ENCODE measurements around the gene FBXO34. TPM values are rescaled to one million over a fixed set of nuclear protein-coding genes. Genes with fewer than 3 reads are reported as not detected.

The FBXO34 gene
- total and polyA plus RNA-seq, 10 of the 15 experiments (the other 5 are each of a cell fraction or from before 2014, with no cell fraction given): 5.6 to 22.8 (median 17.6) TPM

DNA sequence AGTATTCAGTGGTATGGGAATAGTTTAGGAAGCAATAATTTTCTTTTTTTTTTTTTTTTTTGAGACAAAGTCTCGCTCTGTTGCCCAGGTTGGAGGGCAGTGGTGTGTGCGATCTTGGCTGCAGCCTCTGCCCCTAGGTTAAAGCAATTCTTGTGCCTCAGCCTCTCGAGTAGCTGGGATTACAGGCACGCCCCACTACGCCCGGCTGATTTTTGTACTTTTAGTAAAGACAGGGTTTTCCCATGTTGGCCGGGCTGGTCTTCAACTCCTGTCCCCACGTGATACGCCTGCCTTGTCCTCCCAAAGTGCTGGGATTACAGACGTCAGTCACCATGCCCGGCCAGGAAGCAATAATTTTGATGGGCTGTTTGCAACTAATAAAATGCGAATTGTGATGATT lies 78.3 kb downstream of the FBXO34 start (continued):
- TF ChIP-seq, protein P1, sequence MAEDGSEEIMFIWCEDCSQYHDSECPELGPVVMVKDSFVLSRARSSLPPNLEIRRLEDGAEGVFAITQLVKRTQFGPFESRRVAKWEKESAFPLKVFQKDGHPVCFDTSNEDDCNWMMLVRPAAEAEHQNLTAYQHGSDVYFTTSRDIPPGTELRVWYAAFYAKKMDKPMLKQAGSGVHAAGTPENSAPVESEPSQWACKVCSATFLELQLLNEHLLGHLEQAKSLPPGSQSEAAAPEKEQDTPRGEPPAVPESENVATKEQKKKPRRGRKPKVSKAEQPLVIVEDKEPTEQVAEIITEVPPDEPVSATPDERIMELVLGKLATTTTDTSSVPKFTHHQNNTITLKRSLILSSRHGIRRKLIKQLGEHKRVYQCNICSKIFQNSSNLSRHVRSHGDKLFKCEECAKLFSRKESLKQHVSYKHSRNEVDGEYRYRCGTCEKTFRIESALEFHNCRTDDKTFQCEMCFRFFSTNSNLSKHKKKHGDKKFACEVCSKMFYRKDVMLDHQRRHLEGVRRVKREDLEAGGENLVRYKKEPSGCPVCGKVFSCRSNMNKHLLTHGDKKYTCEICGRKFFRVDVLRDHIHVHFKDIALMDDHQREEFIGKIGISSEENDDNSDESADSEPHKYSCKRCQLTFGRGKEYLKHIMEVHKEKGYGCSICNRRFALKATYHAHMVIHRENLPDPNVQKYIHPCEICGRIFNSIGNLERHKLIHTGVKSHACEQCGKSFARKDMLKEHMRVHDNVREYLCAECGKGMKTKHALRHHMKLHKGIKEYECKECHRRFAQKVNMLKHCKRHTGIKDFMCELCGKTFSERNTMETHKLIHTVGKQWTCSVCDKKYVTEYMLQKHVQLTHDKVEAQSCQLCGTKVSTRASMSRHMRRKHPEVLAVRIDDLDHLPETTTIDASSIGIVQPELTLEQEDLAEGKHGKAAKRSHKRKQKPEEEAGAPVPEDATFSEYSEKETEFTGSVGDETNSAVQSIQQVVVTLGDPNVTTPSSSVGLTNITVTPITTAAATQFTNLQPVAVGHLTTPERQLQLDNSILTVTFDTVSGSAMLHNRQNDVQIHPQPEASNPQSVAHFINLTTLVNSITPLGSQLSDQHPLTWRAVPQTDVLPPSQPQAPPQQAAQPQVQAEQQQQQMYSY (CRISPR knock-in tag; IDR thresholded peaks at IDR 0.05): no peak
- TF ChIP-seq BCL11A (IDR thresholded peaks at IDR 0.05; ENCODE audit: low read depth, low read length): no peak
- TF ChIP-seq MTA2 (IDR thresholded peaks at IDR 0.05; ENCODE audit: low read depth): no peak
- TF ChIP-seq SMAD1 (IDR thresholded peaks at IDR 0.05; ENCODE audit: low read depth, partially characterized antibody): no peak

DNA sequence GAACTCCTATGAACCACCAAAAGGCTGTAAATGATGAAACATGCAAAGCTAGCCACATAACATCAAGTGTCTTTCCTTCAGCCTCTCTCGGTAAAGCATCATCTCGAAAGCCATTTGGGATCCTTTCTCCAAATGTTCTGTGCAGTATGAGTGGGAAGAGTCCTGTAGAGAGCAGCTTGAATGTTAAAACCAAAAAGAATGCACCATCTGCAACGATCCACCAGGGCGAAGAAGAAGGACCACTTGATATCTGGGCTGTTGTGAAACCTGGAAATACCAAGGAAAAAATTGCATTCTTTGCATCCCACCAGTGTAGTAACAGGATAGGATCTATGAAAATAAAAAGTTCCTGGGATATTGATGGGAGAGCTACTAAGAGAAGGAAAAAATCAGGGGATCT lies 79.2 kb downstream of the FBXO34 start:
- in situ Hi-C loops (cut with MboI) (loop anchor here (5.0 kb wide), 1 partner anchor 78 kb away; the partner anchor contains the start of gene FBXO34), intact Hi-C loops (cut with micrococcal nuclease; ENCODE audit: unreplicated experiment) (no loop called here)
- no peaks in the 10 kb centered on the region for H4K20me1 ChIP-seq (ENCODE audit: control insufficient read depth, insufficient read depth)
- H3K36me3 ChIP-seq (ENCODE audit: control insufficient read depth in 2 of 2, insufficient read depth in 2 of 2, low read length in 1 of 2): peaks cover 7 to 16% of the 10 kb centered on the region in 2 experiments
- WGBS (ENCODE audit: insufficient coverage, insufficient replicate concordance, low lambda C conversion rate, missing lambda C conversion rate): 97% methylated on average over 4 of the region's 4 CpGs
- H3K27ac ChIP-seq (ENCODE audit: control insufficient read depth, insufficient read depth): no peak overlapping the region
- H3K79me2 ChIP-seq (ENCODE audit: control insufficient read depth, insufficient read depth, low read length): peaks cover 2% of the 10 kb centered on the region
- H3K4me1 ChIP-seq (ENCODE audit: control insufficient read depth, insufficient read depth, low read length): peaks cover 11% of the 10 kb centered on the region
- H3K27me3 ChIP-seq (replicated peaks in 1 of 2; ENCODE audit: control insufficient read depth in 2 of 2, insufficient read depth in 2 of 2, low read length in 1 of 2): no peaks in the 10 kb centered on the region
- ChIA-PET SMC1A (ENCODE audit: uncharacterized antibody, unreplicated experiment) (interaction anchor here (0.5 to 12.7 kb wide), 10 partner anchors 11 to 146 kb away, joined by 3 to 161 read pairs (median 4); partner anchors contain the start of gene FBXO34), POLR2A (interaction anchor here (0.6 to 1.6 kb wide), 2 partner anchors 17 to 60 kb away, joined by 3 to 5 read pairs; no protein-coding TSS in a partner anchor), RAD21 (ENCODE audit: unreplicated experiment) (interaction anchor here (1.5 to 7.4 kb wide), 4 partner anchors 17 to 105 kb away, joined by 4 to 65 read pairs (median 14); partner anchors contain the start of gene FBXO34), CTCF (interaction anchor here (0.7 to 13.6 kb wide), 8 partner anchors 18 to 1110 kb away, joined by 3 to 255 read pairs (median 4); partner anchors contain the start of gene FBXO34)
- FAIRE-seq: no peak
- no peak for DNase-seq (ENCODE audit: low read depth, low spot score)
- no peak overlapping the region for H2AFZ ChIP-seq (ENCODE audit: control insufficient read depth, low read depth, low read length)
- no peaks in the 10 kb centered on the region for H3K9me3 ChIP-seq (replicated peaks; ENCODE audit: control insufficient read depth, insufficient read depth, low read length)
- H3K9ac ChIP-seq (ENCODE audit: control insufficient read depth, insufficient read depth, low read length): no peak overlapping the region
- no peak overlapping the region for H3K4me3 ChIP-seq
- no peak overlapping the region for H3K4me2 ChIP-seq (ENCODE audit: control insufficient read depth, insufficient read depth)
- no TSS peak for BruUV-seq (replicated peaks)
- no peak for ATAC-seq
- TF ChIP-seq ZNF24 (IDR thresholded peaks at IDR 0.05) (no peak), MTA2 (IDR thresholded peaks at IDR 0.05; ENCODE audit: low read depth) (no peak), PBX3 (IDR thresholded peaks at IDR 0.05; ENCODE audit: insufficient replicate concordance, low read depth, low read length) (no peak), SRF (IDR thresholded peaks at IDR 0.05; ENCODE audit: low read depth in 2 of 2, low read length in 2 of 2) (no peak), CBX3 (IDR thresholded peaks at IDR 0.05; ENCODE audit: borderline replicate concordance, low read depth) (no peak), NR2C2 (IDR thresholded peaks at IDR 0.05; ENCODE audit: borderline replicate concordance, control insufficient read depth, insufficient read length, low read depth) (no peak), SIX5 (IDR thresholded peaks at IDR 0.05; ENCODE audit: low read depth, low read length, severe bottlenecking) (no peak), SUZ12 (IDR thresholded peaks at IDR 0.05; ENCODE audit: unreplicated experiment) (no peak), POLR2AphosphoS5 (IDR thresholded peaks at IDR 0.05; ENCODE audit: low read length) (no peak), HCFC1 (IDR thresholded peaks at IDR 0.05; ENCODE audit: low read length) (no peak)
- TF ChIP-seq, protein P2, sequence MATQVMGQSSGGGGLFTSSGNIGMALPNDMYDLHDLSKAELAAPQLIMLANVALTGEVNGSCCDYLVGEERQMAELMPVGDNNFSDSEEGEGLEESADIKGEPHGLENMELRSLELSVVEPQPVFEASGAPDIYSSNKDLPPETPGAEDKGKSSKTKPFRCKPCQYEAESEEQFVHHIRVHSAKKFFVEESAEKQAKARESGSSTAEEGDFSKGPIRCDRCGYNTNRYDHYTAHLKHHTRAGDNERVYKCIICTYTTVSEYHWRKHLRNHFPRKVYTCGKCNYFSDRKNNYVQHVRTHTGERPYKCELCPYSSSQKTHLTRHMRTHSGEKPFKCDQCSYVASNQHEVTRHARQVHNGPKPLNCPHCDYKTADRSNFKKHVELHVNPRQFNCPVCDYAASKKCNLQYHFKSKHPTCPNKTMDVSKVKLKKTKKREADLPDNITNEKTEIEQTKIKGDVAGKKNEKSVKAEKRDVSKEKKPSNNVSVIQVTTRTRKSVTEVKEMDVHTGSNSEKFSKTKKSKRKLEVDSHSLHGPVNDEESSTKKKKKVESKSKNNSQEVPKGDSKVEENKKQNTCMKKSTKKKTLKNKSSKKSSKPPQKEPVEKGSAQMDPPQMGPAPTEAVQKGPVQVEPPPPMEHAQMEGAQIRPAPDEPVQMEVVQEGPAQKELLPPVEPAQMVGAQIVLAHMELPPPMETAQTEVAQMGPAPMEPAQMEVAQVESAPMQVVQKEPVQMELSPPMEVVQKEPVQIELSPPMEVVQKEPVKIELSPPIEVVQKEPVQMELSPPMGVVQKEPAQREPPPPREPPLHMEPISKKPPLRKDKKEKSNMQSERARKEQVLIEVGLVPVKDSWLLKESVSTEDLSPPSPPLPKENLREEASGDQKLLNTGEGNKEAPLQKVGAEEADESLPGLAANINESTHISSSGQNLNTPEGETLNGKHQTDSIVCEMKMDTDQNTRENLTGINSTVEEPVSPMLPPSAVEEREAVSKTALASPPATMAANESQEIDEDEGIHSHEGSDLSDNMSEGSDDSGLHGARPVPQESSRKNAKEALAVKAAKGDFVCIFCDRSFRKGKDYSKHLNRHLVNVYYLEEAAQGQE (IDR thresholded peaks at IDR 0.05; ENCODE audit: low read depth, low read length): no peak

Data from GM12878 (cell line).